Measurements from ENCODE around the gene PPIF.

DNA sequence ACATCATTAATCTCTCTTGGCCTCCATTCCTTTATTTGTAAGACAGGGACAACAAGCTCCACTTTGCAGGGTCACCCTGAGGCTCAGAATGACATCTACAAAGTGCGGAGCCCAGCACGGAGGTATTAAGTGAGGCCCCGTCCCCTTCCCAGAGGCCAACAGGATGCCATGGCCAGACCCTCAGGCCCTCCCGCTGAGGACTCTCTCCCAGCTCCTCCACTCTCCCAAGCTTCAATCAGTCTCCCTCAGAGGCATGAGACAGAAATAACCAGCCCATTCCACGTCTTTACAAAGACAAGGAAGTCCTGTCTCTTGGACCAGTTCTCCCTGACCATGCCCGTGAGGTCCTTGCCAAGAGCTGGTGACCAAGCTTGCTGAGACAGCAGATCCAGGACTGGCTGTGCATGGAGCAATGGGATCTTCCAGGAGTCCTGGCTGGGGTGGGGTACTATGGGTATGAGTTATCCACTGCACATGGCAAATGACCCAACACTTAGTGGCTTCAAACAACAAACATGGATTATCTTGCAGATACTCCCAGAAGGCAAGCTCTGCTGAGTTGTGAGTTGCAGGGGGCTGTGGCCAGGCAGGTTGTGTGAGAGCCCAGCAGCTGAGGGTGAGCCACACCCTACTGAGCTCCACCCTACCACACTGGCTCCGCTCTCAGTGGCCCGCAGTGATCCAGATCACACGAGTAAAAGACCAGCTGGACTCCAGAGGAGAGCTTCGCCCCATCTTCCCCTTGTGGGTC is 4.3 kb upstream of the PPIF start:
- no peak for TF ChIP-seq POLR2A (IDR thresholded peaks at IDR 0.05)
- TF ChIP-seq, protein P1, sequence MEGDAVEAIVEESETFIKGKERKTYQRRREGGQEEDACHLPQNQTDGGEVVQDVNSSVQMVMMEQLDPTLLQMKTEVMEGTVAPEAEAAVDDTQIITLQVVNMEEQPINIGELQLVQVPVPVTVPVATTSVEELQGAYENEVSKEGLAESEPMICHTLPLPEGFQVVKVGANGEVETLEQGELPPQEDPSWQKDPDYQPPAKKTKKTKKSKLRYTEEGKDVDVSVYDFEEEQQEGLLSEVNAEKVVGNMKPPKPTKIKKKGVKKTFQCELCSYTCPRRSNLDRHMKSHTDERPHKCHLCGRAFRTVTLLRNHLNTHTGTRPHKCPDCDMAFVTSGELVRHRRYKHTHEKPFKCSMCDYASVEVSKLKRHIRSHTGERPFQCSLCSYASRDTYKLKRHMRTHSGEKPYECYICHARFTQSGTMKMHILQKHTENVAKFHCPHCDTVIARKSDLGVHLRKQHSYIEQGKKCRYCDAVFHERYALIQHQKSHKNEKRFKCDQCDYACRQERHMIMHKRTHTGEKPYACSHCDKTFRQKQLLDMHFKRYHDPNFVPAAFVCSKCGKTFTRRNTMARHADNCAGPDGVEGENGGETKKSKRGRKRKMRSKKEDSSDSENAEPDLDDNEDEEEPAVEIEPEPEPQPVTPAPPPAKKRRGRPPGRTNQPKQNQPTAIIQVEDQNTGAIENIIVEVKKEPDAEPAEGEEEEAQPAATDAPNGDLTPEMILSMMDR (IDR thresholded peaks at IDR 0.05) = no peak

Data from esophagus squamous epithelium (tissue), 4 donors.